HG03095 (cell line): ENCODE data around the gene CFAP410.

ENCODE experiments used
- ATAC-seq: cut with Tn5 transposase; IDR thresholded peaks from one replicate; pipeline ENCODE4 v1.9.1; 2021; ENCODE audit warnings: moderate library complexity; ENCODE audit not compliant: unreplicated experiment

Gene CFAP410

GRCh38 chr21:44338971-44339910, at the start of gene CFAP410:
Gene CFAP410, minus strand, starts transcription at chr21:44339390. Its CDS starts 196 bp downstream, at chr21:44339194.
- peak; percentile 84 for ATAC-seq

DNA sequence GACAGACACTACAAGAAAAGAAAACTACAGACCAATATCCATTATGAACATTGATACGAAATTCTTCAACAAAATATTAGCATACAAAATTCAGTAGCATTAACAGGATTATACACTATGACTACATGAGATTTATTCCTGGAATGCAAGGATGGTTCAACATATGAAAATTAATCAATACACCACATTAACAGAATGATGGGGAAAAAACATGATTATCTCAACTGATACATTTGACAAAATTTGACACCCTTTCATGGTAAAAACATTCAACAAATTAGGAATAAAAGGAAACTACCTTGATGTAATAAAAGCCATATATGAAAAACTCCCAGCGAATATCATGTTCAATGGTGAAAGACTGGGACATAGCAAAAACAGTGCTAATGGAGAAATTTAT, 45.8 kb upstream of the CFAP410 start:
- ATAC-seq, result no peak

- ATAC-seq, result no peak
Measured at GRCh38 chr21:44383216-44383615, 44.0 kb upstream of the CFAP410 start.

DNA sequence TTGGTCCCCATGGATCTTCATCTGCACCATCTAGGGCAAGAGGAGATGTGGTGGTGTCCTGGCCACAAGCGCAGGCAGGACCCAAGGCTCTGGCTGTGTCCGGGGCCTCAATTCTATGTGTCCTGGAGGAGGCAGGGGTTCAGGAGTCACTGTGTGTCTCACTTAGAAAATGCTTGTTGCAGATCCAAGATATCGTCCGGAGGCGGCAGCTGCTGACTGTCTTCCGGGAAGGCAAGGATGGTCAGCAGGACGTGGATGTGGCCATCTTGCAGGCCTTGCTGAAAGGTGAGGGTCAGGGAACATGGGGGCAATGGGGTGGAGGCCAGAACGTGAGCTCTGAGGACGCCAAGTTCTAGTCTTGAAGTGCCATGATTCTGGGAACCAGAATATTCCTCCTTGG, 43.3 kb upstream of the CFAP410 start:
- no peak for ATAC-seq

GRCh38 chr21:44381874-44382273, 42.7 kb upstream of the CFAP410 start:
- no peak for ATAC-seq

DNA sequence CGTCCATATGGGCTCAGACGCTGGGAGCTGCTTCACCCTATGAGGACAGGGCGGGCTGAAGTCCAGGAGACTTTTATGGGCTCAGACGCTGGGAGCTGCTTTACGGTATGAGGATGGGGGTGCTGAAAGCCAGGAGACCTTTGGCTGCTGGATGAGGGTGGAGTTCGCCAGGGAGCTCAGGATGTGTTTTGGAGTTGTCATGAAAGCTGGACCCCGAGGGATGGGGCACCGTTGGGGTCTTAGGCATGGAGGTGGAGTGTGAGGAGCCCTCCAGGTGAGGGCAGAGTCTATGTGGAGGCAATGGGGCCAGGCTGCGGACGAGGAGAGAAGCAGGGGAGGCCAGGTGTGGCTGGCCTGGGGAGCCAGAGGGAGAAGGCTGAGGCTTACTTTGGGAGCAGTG, 41.7 kb upstream of the CFAP410 start:
- ATAC-seq, result no peak

GRCh38 chr21:44379991-44380865, 41.0 kb upstream of the CFAP410 start:
- no peak for ATAC-seq

- no peak for ATAC-seq
Measured at GRCh38 chr21:44379515-44379848, 40.3 kb upstream of the CFAP410 start.

GRCh38 chr21:44378646-44379514, 39.7 kb upstream of the CFAP410 start:
- no peak for ATAC-seq

- ATAC-seq, result no peak
Measured at GRCh38 chr21:44377922-44378645, 38.9 kb upstream of the CFAP410 start.

GRCh38 chr21:44377201-44377921, 38.2 kb upstream of the CFAP410 start:
- no peak for ATAC-seq

DNA sequence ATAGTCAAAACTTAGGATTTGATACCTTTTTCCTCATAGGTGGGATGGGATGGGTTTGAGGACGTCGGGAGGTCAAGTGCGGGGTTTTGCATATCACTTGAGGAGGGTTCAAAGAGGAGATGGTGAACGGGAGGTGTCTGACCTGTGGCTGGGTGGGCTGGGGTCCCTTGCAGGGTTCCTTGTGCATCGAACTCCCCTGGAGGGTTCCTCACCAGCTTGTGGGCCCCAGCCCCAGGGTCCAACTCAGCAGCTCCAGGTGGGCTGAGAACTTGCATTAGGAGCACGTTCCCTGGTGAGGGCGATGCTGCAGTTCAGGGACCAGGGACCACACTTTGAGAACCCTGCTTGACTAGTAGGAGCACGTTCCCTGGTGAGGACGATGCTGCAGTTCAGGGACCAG, 37.4 kb upstream of the CFAP410 start:
- no peak for ATAC-seq

- ATAC-seq, result no peak
Measured at GRCh38 chr21:44375761-44376241, 36.6 kb upstream of the CFAP410 start.

DNA sequence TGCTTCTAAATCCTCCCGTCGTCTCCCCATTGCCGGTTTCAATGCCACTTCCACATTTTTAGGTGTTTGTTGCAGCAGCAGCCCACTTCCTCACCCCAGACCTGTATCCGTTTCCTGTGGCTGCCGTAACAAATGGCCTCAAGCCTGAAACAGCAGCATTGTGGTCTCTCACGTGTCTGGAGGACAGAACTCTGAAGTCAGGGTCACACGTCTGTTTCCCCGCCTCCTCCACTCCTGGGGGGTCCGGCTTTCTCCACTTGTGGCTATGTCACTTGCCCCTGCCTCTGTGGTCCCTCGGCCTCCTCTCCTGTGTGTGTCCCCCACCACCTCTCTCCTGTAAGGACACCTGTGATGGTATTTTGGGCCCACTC, 36.1 kb upstream of the CFAP410 start:
- no peak for ATAC-seq

GRCh38 chr21:44374601-44375280, 35.6 kb upstream of the CFAP410 start:
- ATAC-seq, result no peak

DNA sequence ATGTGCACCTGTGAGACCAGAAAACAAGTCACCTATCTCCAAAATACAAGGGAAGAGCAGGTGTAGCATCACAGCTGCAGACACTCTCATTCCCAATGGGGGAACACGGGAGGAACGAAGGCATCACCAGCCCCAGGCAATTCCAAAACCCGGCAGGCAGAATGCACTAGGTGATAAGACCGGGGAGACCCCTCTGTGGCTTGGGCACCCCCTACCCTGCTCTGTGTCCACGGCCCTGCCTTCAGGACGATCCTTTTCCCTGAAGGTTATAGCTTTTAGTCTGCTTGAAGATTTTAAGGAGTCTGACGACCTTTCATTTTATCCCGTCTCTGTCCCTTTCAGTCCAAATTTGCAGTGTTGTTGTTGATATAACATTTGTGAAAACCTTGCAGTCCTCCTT, 33.4 kb upstream of the CFAP410 start:
- no peak for ATAC-seq

GRCh38 chr21:44371596-44371995, 32.4 kb upstream of the CFAP410 start:
- ATAC-seq, result no peak

DNA sequence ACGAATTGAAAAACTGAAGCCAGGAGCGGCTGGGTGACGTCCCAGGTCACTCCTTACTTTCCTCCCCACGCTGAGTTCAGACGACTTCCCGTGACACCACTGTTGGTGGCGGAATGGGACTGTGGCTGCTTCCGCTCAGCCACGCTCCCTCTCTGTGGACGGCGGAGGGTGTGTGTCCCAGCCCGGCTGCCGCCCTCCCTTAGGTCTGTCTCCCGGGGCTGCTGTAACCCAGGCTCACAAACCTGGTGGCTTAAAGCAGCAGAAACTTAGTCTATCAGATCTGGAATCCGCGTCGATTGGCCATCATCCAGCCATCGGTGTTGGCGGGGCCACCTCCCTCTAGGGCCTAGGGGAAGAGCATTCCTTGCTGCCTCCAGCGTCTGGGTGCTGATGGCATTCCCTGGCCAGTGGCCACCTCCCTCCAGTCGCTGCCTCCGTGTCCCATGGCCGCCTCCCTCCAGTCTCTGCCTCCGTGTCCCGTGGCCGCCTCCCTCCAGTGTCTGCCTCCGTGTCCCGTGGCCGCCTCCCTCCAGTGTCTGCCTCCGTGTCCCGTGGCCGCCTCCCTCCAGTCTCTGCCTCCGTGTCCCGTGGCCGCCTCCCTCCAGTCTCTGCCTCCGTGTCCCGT, 31.7 kb upstream of the CFAP410 start:
- no peak for ATAC-seq
